Lower leg skin (tissue), 3 donors: ENCODE results near the gene GCSAML.
"Not testable (repeated sequence)": the region's sequence is repeated elsewhere in the genome, so short reads cannot be mapped to it uniquely, and the experiment has no call there.

Experiments
- CTCF ChIP-seq, 3 donors: fragments of 450-650 bp; IDR thresholded peaks; one replicate each; pipeline ENCODE4 v1.5.1; 2016; ENCODE audit warnings: antibody characterized with exemption in 3 of 3, mild to moderate bottlenecking in 3 of 3, moderate library complexity in 2 of 3
- POLR2A ChIP-seq, 2 donors: fragments of 450-650 bp; IDR thresholded peaks; one replicate each; pipeline ENCODE4 v1.6.1; 2016 to 2017; ENCODE audit warnings: antibody characterized with exemption in 2 of 2, mild to moderate bottlenecking in 1 of 2, moderate library complexity in 1 of 2

GRCh38 chr1:247521886-247522285 is 27.0 kb upstream of the GCSAML start:
- TF ChIP-seq POLR2A, CTCF (IDR thresholded peaks at IDR 0.05): not testable (repeated sequence)
